ENCODE measurements around the gene PRRC2B. TPM values are rescaled to one million over a fixed set of nuclear protein-coding genes. Genes with fewer than 3 reads are reported as not detected.

PRRC2B gene
- total and polyA plus RNA-seq, 2 of the 13 experiments (the other 11 are each of a cell fraction or from before 2014, with no cell fraction given): 20.8 to 37.4 TPM

- TF ChIP-seq SCMH1 (CRISPR knock-in tag; IDR thresholded peaks at IDR 0.05; ENCODE audit: borderline replicate concordance): no peak
- no peak for TF ChIP-seq ZNF484 (CRISPR knock-in tag; IDR thresholded peaks at IDR 0.05; ENCODE audit: borderline replicate concordance, low read depth)
- TF ChIP-seq ZNF678 (CRISPR knock-in tag; IDR thresholded peaks at IDR 0.05): no peak
- TF ChIP-seq ZNF282 (IDR thresholded peaks at IDR 0.05; ENCODE audit: partially characterized antibody): no peak
- TF ChIP-seq EP300 (IDR thresholded peaks at IDR 0.05; ENCODE audit: low read depth in 2 of 2, low read length in 2 of 2): no peak
- TF ChIP-seq EP300 (CRISPR knock-in tag; IDR thresholded peaks at IDR 0.05; ENCODE audit: borderline replicate concordance): no peak
- no peak for TF ChIP-seq ZNF83 (CRISPR knock-in tag; IDR thresholded peaks at IDR 0.05; ENCODE audit: borderline replicate concordance)
- TF ChIP-seq ATF7-NPFF (CRISPR knock-in tag; IDR thresholded peaks at IDR 0.05; ENCODE audit: low read depth): peak; percentile 39; the same call in 1 of the 2 replicates
- no peak for TF ChIP-seq NFIC (IDR thresholded peaks at IDR 0.05; ENCODE audit: low read length)
- TF ChIP-seq ZNF318 (CRISPR knock-in tag; IDR thresholded peaks at IDR 0.05): no peak
- no peak for TF ChIP-seq MLLT10 (CRISPR knock-in tag; IDR thresholded peaks at IDR 0.05)
- no peak; the same call in 1 of the 2 replicates for TF ChIP-seq ZNF605 (CRISPR knock-in tag; IDR thresholded peaks at IDR 0.05)
- TF ChIP-seq CHD4 (IDR thresholded peaks at IDR 0.05; ENCODE audit: borderline replicate concordance, low read length): no peak
- no peak for TF ChIP-seq DMTF1 (CRISPR knock-in tag; IDR thresholded peaks at IDR 0.05)
- TF ChIP-seq PTBP1 (IDR thresholded peaks at IDR 0.05; ENCODE audit: low read depth, low read length, poor library complexity, severe bottlenecking): no peak
- no peak for TF ChIP-seq ZEB1 (IDR thresholded peaks at IDR 0.05; ENCODE audit: insufficient replicate concordance, low read depth)
- TF ChIP-seq RFXANK (CRISPR knock-in tag; IDR thresholded peaks at IDR 0.05): no peak
- TF ChIP-seq TGIF2 (CRISPR knock-in tag; IDR thresholded peaks at IDR 0.05): peak; percentile 19; the same call in 1 of the 2 replicates
- TF ChIP-seq ZNF251 (CRISPR knock-in tag; IDR thresholded peaks at IDR 0.05): 0 out of 2 replicates have a peak, but pooled peaks have one; percentile 45
- no peak for TF ChIP-seq ZNF101 (CRISPR knock-in tag; IDR thresholded peaks at IDR 0.05; ENCODE audit: borderline replicate concordance, low read depth)
- no peak for TF ChIP-seq ZNF446 (CRISPR knock-in tag; IDR thresholded peaks at IDR 0.05)
These were observed 43.9 kb upstream of the PRRC2B start (continued) for GRCh38 chr9:131349881-131350563.
